ENCODE data around the gene TEPSIN.

The TEPSIN gene

DNA sequence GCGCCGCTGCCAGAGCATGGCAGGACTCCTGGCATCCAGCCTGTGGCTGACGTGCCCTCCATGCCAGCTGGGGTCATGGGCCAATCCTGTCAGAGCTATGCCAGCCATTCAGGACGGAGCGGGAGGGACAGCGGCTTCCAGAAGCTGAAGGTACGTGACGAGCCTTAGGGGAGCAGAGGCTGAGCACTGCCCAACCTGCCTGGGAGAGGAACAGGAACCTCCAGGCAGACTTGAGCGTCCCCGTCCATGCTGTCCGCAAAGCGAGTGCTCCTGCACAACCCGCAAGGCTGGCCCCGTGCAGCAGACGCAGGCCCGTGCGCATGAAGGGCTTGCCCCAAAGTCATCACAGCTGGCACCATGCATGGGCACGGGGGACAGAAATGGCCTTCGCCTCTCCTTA lies 21.8 kb upstream of the TEPSIN start:
- CTCF ChIA-PET = no interaction called here
- H3K9me3 Mint-ChIP-seq = no peaks in the 10 kb centered on the region
- peaks cover 13% of the 10 kb centered on the region for H3K36me3 Mint-ChIP-seq
- DNase-seq = no peak
- no peaks in the 10 kb centered on the region for H3K4me1 Mint-ChIP-seq
- H3K4me3 Mint-ChIP-seq = no peak overlapping the region
- no peaks in the 10 kb centered on the region for H3K27me3 Mint-ChIP-seq
- H3K27ac Mint-ChIP-seq = no peak overlapping the region

DNA sequence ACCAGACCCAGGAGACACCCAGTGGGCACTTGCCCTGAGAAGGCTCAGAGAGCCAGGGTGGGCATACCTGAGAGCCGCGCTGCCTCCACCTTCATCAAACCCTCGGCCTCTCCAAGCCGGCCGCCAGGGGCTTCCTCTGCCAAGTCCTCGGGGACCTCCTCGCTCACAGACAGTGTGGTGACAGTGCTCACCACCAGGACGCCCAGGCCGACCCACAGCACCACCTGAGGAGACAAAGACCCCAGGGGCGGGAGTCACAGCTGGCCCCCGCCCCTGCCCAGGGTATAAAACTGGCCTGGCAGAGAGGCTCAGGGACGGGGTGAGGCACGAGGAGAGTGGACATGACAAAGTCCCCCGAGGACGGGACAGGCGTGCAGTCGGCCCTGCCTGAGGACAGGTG lies 21.3 kb upstream of the TEPSIN start:
- CTCF ChIA-PET = no interaction called here
- no peak for DNase-seq
- no peaks in the 10 kb centered on the region for H3K4me1 Mint-ChIP-seq
- H3K9me3 Mint-ChIP-seq = no peaks in the 10 kb centered on the region
- H3K27ac Mint-ChIP-seq = no peak overlapping the region
- peaks cover 9% of the 10 kb centered on the region for H3K36me3 Mint-ChIP-seq
- H3K4me3 Mint-ChIP-seq = no peak overlapping the region
- H3K27me3 Mint-ChIP-seq = no peaks in the 10 kb centered on the region

DNA sequence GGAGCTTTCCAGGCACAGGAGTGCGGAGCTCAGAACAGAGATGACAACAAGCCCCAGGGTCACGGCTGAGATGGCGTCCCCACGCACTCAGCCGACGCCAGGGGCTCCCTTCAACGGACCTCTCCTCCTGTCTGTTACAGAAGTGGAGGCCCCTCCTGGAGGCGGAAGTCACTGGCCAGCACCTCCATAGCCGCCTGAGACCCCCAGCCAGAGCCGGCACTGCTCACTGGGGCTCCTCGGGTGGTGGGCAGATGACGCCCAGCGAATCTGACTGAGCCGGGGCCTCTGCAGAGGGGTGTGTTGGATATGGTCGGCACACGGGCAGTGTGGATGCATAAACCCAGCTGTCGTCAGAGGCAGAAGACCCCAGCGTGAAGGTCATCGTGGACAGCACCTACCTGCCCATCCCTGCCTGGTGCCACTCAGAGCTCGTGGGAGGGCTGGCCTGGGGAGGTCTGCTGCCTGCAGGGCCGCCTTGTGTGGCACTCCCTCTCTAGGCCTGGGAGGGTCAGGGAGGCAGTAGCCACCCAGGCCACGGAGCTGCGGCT lies 20.3 kb upstream of the TEPSIN start:
- no peaks in the 10 kb centered on the region for H3K9me3 Mint-ChIP-seq
- CTCF ChIA-PET = no interaction called here
- DNase-seq = no peak
- H3K27me3 Mint-ChIP-seq = no peaks in the 10 kb centered on the region
- H3K36me3 Mint-ChIP-seq = peaks cover 9% of the 10 kb centered on the region
- H3K27ac Mint-ChIP-seq = no peak overlapping the region
- no peaks in the 10 kb centered on the region for H3K4me1 Mint-ChIP-seq
- no peak overlapping the region for H3K4me3 Mint-ChIP-seq

DNA sequence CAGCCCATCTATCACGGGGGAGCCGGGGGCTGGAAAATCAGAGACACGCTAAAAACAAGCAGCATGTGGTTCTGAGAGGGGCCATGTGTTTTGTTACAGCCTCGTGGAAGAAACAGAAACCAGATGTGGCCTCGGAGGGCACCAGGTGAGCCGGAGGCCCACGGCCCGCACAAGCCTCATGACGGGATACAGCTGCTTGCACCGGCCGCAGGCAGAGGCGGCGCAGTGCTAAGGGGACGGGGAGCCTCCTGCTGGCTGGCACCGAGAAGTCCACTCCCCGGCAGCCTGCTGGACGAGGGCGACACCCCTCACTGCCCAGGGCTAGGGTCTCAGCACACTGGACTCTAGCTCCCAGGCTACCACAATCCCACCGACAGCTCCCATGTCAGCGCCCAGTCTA lies 19.4 kb upstream of the TEPSIN start:
- Mint-ChIP-seq H3K27ac (no peak overlapping the region), H3K4me1 (no peaks in the 10 kb centered on the region), H3K36me3 (peaks cover 13% of the 10 kb centered on the region), H3K9me3 (no peaks in the 10 kb centered on the region), H3K4me3 (no peak overlapping the region), H3K27me3 (no peaks in the 10 kb centered on the region)
- CTCF ChIA-PET = no interaction called here
- DNase-seq = no peak

DNA sequence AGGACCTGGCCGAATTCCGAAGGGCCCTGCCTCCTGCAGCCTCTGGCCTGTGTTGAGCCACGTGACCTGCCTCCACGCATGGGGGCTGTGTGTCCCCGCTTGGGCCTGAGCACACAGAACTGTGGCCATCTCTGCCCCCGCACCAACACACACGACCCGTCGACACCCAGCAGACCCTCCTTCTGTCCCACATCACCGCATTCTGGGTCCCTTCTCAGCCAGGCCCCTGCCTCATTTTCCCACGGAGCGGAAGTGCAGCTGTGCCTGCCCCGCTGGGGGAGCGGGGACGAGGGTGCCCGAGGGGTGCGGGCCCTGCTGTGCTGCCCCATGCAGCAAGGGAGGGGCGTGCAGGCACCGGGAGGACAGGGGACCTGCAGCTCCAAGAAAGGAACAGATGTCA lies 18.7 kb upstream of the TEPSIN start:
- H3K27ac Mint-ChIP-seq = no peak overlapping the region
- H3K9me3 Mint-ChIP-seq = no peaks in the 10 kb centered on the region
- H3K27me3 Mint-ChIP-seq = no peaks in the 10 kb centered on the region
- CTCF ChIA-PET = no interaction called here
- H3K36me3 Mint-ChIP-seq = peaks cover 15% of the 10 kb centered on the region
- DNase-seq = no peak
- peaks cover 2% of the 10 kb centered on the region for H3K4me1 Mint-ChIP-seq
- no peak overlapping the region for H3K4me3 Mint-ChIP-seq

DNA sequence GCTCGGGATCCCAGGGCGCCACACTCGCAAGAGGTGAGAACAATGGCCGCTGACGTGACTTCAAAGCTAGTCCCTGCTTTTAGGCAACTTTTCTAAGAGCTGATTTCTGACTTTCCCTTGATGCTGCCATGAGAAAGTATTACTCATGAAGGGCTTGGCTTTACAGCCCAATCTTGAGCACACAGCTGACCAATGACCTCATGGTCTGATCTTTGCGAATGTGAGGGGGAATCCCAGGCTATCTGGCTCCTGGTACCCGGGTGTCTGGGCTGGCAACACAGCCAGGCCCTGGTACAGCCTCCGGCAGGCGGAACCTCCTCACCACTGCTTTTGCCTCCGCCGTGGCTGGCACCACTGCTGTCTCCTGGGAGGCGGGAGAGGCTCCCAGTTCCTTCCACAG lies 17.8 kb upstream of the TEPSIN start:
- peaks cover 16% of the 10 kb centered on the region for H3K36me3 Mint-ChIP-seq
- no peaks in the 10 kb centered on the region for H3K27me3 Mint-ChIP-seq
- H3K27ac Mint-ChIP-seq = no peak overlapping the region
- CTCF ChIA-PET = interaction anchor here (1.0 kb wide), 1 partner anchor 228 kb away, joined by 3 read pairs; no protein-coding TSS in a partner anchor
- no peak overlapping the region for H3K4me3 Mint-ChIP-seq
- no peaks in the 10 kb centered on the region for H3K9me3 Mint-ChIP-seq
- peaks cover 2% of the 10 kb centered on the region for H3K4me1 Mint-ChIP-seq
- no peak for DNase-seq

DNA sequence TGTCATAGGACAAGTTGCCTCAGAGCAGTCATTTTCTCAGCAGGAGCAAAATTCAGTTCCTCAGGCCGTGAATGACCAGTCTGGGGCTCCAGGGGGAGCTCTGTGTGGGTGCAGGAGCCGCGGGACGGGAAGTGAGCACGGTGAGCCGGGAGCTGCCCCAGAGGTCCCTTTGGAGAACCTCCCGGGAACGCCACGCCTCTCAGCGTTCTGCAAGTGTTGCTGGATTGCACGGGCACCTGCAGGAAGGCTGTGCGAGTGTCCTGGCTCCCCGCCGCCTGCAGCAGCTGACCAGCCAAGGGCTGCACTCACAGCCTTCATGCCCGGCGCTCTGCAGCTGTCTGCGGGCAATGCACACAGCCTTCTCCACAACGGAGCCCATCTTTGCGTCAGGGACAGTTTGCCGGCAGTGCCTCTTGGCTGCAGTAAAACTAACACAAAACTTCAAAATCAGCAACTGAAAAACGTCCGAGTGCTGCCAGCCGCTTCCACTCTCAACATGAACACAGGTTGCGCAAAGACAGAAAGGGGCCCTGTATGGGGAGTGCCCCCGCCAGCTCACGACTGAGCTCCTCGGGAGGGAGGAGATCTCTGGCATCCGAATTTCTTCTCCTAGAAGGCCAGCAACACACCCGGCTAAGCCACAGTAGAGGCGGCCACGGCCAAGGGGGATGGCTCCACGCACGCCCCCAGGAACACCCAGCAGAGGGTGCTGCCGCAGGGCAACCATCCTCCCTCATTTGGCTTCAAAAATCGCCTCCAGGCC lies 16.3 kb upstream of the TEPSIN start:
- CTCF ChIA-PET = interaction anchor here (1.1 to 5.0 kb wide), 2 partner anchors 64 to 230 kb away, joined by 3 to 30 read pairs; no protein-coding TSS in a partner anchor
- Mint-ChIP-seq H3K27ac (no peak overlapping the region), H3K36me3 (peaks cover 23% of the 10 kb centered on the region), H3K9me3 (no peaks in the 10 kb centered on the region), H3K27me3 (no peaks in the 10 kb centered on the region), H3K4me1 (peaks cover 2% of the 10 kb centered on the region), H3K4me3 (no peak overlapping the region)
- DNase-seq = no peak

DNA sequence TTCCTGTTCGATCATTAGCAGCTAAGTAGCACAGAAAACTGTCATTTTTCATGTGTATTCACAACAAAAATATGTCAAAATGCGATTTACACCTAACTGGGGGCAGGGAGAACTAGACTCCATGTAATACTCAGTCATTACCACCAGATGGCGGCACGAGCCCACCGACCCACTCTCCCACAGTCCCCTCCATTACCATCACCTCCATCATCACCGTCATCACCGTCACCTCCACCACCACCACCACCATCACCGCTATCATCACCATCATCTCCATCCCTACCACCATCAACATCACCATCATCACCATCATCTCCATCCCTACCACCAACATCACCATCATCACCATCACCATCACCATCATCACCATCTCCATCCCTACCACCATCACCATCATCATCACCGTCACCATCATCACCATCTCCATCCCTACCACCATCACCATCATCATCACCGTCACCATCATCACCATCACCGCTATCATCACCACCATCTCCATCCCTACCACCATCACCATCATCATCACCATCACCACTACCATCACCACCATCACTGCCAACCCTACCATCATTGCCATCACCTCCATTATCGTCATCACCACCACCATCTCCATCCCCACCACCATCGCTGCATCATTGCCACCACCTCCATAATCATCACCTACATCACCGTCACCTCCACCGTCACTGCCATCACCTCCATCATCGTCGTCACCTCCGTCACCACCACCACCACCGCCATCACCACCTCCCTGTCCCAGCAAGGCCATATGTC lies 14.7 kb upstream of the TEPSIN start:
- H3K27ac Mint-ChIP-seq = no peak overlapping the region
- H3K4me3 Mint-ChIP-seq = no peak overlapping the region
- CTCF ChIA-PET = interaction anchor here (0.7 to 5.0 kb wide), 6 partner anchors 12 to 231 kb away, joined by 3 to 30 read pairs (median 3); no protein-coding TSS in a partner anchor
- no peaks in the 10 kb centered on the region for H3K27me3 Mint-ChIP-seq
- H3K36me3 Mint-ChIP-seq = peaks cover 29% of the 10 kb centered on the region
- no peaks in the 10 kb centered on the region for H3K9me3 Mint-ChIP-seq
- peaks cover 2% of the 10 kb centered on the region for H3K4me1 Mint-ChIP-seq
- DNase-seq = peak; percentile 67

DNA sequence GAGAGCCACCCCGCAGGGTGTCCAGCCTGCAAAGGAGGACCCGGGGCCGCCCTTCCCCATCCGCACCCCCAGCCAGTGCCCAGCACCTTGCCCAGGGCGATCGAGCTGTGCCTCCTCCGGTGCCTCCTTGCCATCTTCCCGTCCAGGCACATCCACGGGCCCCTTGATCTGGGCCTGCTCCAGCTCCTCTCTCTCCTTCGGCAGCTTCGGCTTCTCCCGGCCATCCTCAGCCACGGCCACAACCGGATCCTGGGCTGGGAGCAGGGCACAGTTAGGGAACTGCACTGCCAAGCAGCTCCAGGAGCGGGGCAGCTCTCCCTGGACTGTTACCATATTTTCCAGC lies 14.1 kb upstream of the TEPSIN start:
- CTCF ChIA-PET = interaction anchor here (0.7 to 5.0 kb wide), 5 partner anchors 13 to 232 kb away, joined by 3 to 30 read pairs (median 3); no protein-coding TSS in a partner anchor
- H3K4me3 Mint-ChIP-seq = no peak overlapping the region

DNA sequence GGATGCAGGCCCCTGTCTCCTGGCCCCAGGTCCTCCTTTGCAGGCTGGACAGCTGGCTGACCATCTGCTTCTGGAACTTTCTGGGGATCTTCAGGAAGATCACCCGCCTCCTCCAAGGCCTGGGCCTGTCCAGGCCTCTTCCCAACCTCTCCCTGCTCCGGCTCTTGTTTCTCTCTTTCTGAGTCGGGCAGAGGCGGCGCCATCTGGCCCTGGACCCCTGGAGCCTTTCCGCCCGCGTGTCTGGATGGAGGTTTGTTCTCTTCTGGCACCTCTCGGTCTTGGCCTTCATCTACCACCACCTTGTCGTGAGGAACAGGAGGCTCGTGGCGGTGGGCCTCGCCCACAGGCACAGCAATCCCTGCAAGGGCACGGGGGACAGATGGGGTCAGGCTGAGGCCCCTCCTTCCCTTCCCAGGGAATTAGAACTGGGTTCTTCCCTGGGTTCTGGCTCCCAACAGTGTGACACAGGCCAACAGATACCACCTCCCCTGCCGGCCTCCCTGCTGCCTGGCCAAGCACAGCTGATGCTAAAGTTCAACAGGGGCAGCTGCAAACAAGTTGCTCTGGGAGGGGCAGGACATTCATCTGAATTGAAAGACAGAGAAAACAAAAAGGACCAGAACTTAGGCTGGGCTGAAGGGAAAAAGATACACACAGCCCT lies 13.6 kb upstream of the TEPSIN start:
- Mint-ChIP-seq H3K4me1 (peaks cover 2% of the 10 kb centered on the region), H3K27me3 (no peaks in the 10 kb centered on the region), H3K9me3 (no peaks in the 10 kb centered on the region), H3K4me3 (no peak overlapping the region), H3K27ac (peak overlapping the region; percentile 49), H3K36me3 (peaks cover 30% of the 10 kb centered on the region)
- CTCF ChIA-PET = interaction anchor here (0.7 to 5.0 kb wide), 5 partner anchors 12 to 232 kb away, joined by 3 to 30 read pairs (median 3); no protein-coding TSS in a partner anchor
- no peak for DNase-seq

More for the DNA sequence above, 14.1 kb upstream of the TEPSIN start:
- DNase-seq = no peak
- Mint-ChIP-seq H3K9me3 (no peaks in the 10 kb centered on the region), H3K36me3 (peaks cover 31% of the 10 kb centered on the region), H3K4me1 (peaks cover 2% of the 10 kb centered on the region), H3K27ac (peak overlapping the region; percentile 7), H3K27me3 (no peaks in the 10 kb centered on the region)

DNA sequence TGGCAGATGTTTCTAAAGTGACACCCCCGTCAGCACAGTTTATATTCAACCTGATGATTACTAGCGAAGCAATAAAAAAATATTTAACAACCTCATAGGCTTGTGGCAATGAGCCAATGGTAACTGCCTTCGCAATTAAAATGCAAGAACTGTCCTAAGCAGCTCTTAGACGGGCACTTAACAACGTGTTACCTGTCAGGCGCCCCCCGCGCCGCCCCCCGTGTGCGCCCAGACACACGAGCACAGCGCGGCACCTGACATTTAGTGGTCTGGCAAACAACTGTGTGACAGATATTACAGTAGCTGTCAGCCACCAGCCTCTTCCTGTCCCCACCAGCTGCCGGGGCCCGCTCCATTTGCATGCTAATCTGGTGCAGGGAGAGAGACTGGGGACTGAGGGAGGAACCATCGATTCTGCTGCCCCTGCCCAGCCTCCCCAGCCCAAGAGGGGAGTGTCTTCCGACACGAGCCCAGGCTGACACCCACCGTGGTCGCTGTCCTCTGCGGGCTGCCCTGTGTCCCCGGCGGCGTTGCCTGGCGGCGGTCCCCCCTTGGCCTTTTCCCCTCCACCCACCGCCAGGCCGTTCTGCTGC lies 12.9 kb upstream of the TEPSIN start:
- Mint-ChIP-seq H3K36me3 (peaks cover 29% of the 10 kb centered on the region), H3K27ac (no peak overlapping the region), H3K27me3 (no peaks in the 10 kb centered on the region), H3K4me3 (no peak overlapping the region), H3K9me3 (no peaks in the 10 kb centered on the region), H3K4me1 (peaks cover 2% of the 10 kb centered on the region)
- CTCF ChIA-PET = interaction anchor here (0.8 to 5.0 kb wide), 2 partner anchors 178 to 233 kb away, joined by 3 to 30 read pairs; no protein-coding TSS in a partner anchor
- no peak for DNase-seq

DNA sequence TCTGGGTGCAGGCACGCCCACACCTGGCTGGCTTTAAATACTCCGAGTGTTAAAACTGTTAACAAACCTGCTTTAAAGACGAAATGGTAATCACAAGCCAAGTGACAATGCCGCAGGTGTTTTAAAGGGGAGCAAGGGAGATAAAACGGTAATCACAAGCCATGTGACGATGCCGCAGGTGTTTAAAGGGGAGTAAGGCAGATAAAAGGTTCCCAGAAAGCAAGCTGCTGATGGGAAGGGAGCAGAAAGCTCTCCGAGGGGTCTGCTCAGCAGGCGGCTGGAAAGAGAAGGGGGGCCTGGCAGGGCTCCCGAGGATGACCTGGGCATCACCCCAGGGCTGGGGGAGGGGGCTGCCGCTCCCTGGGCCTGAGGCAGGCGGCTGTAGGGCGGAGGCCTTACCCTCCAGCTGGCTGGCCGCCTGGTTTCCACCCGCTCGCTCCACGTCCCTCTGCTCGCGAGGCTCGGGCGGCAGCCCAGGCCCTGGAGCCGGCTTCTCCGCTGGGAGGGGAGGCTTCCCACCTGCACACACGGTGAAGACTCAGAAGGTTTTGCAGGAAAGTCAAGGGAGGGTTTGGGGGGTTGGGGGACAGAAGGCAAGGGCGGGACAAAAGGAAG lies 12.3 kb upstream of the TEPSIN start:
- Mint-ChIP-seq H3K4me1 (peaks cover 2% of the 10 kb centered on the region), H3K9me3 (no peaks in the 10 kb centered on the region), H3K4me3 (no peak overlapping the region), H3K36me3 (peaks cover 30% of the 10 kb centered on the region), H3K27ac (peak overlapping the region; percentile 26), H3K27me3 (no peaks in the 10 kb centered on the region)
- CTCF ChIA-PET = interaction anchor here (0.8 to 5.0 kb wide), 2 partner anchors 179 to 234 kb away, joined by 3 to 30 read pairs; no protein-coding TSS in a partner anchor
- DNase-seq = no peak

DNA sequence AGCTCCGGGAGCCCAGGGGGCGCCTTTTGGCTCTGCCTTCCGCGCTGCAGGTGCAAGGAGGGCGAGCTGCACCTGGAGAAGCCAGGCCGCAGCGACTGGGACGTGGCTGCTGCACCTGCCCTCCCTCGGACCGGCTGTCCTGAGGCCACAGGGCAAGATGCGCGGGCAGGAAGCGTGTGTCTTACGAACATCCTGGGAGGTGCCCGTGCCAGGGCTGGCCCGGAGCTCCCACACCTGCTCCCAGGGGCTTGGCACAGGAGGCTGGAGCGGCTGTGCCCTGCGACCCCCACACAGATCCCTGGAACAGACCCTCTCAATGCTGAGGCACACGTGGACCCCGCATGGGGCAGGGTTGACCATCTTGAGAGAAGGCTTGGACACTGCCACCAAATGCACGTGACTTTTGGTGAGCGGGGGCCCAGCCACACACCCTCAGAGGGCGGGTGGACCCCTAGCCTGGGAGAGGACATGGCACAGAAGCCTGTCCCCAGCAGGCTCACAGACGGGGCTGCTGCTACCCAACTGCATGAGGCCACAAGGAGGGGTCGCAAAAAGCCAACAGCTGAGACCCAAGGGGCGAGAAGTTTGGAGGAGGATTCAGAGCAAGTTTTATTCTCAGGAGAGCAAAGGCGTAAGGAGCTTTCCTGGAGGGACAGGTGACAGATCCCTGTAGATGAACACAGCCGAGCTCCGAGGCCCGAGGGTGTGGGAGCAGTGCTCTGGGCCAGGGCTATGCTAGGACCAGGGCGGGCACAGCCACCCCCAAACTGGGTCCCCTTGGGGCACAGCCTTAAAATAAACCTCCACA lies 11.6 kb upstream of the TEPSIN start:
- peaks cover 2% of the 10 kb centered on the region for H3K4me1 Mint-ChIP-seq
- DNase-seq = no peak
- H3K36me3 Mint-ChIP-seq = peaks cover 29% of the 10 kb centered on the region
- H3K9me3 Mint-ChIP-seq = no peaks in the 10 kb centered on the region
- H3K4me3 Mint-ChIP-seq = no peak overlapping the region
- no peaks in the 10 kb centered on the region for H3K27me3 Mint-ChIP-seq
- no peak overlapping the region for H3K27ac Mint-ChIP-seq
- CTCF ChIA-PET = interaction anchor here (5.0 kb wide), 1 partner anchor 234 kb away, joined by 30 read pairs; no protein-coding TSS in a partner anchor

Data from activated naive CD4-positive, alpha-beta T cell treated with anti-CD3 and anti-CD28 coated beads, Interleukin-2, amount 10 ng/mL, durations not matched to agents 7 days and 5 days (primary cell).